Measurements from ENCODE around the gene GANAB.
A peak's percentile ranks its signal among the peaks of the same experiment; 100 is the strongest.
"Not testable (repeated sequence)": the region's sequence is repeated elsewhere in the genome, so short reads cannot be mapped to it uniquely, and the experiment has no call there.

The GANAB gene

DNA sequence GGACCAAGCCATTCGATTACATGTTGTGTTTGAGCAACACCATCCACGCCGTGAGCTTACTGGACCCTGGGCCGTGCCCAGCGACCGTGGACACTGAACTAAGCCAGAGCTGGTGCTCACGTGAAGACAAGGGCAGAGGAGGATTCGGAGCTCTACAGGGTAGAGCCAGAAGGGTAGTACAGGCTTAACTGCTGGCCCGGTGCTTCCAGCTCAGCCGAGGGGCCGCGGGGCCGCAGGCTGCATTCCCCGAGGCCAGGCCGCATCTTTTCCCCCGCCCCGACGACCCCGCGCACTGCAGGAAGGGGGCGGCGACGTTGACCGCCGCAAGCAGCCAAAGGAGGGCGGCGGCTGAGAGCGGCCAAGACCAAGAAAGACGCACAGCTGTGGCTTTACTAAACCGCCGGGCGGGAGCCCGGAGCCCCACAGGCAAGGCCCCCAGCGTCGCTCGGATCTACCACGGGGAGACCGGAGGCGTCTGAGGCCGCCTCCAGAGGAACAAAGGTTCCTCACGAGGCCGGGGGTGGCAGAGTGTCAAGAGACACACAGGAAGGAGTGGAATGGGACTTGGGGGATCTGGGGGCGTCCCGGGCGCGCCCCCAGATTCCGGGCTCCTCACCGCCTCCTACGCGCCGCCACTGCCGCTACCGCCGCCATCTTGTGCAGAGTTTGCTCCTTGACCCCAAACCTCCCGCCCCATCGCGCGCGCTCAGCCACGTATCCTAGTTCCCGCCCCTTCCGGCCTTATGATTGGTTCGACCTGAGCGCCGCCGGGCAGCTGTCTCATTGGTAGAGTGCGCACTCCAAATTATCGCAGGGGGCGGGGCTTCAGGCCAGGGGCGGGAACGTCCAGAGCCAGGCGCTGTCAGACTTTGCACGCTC, at the start of gene GANAB:
Gene GANAB, minus strand, starts transcription at position 668 of the 879 bp plus-strand sequence. Its CDS starts 14 bp downstream, at position 654.
- DNase-seq: peak; percentile 76 to 99 (median 97)

- DNase-seq: peak in 45 of 58 donors; percentile 11 to 71 (median 40)
Measured at GRCh38 chr11:62694455-62695167, 48.2 kb upstream of the GANAB start.

DNA sequence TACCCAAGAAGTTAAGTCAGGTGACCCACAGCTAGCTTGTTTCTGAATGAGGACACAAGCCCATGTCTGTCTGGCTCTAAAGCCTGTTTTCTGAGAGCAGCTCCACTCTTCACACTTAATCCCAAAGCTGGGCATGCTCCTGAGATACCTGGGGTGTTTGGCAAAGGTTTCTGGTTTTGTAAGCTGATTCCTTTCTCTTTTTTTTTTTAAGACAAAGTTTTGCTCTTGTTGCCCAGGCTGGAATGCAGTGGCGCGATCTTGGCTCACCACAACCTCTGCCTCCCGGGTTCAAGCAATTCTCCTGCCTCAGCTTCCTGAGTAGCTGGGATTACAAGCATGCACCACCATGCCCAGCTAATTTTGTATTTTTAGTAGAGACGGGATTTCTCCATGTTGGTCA, 47.2 kb upstream of the GANAB start:
- DNase-seq: not testable (repeated sequence)

DNA sequence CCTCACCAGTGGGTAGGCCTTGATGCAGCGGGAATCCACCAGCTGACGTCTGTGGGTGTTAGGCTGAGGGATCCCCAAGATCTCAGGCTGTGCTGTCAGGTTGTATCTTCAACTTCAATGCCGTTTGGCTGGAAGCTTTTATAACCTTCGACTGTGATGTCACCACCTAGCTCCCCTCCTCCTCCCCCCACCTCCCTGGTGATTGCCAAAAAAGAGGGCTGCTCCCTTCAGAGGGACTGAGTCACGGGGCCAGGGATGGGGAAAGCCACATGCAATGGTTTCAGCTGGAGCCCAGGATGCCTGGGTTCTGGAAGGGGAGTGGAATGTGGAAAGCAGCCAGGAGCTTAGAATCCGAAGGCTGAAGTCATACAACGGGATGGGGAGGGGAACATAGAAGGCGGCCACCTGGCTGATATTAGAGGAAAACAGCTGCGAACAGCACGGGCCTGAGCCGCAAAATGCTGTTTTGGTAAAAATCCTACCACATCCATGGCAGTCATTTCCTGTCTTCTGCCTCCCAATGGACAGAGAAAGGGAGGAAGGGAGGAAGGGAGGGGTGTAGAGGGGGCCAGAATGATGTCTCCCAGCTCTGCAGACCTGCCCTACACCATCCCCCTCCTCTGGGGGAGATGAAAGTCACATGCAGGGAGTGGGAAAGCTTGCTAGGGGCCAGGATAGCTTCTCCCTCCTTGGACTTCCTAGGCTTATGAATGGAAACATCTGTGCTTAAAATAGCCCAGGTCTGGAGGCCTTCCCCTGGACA, 43.2 kb upstream of the GANAB start, which contains the start of gene LRRN4CL:
Gene LRRN4CL, minus strand, starts transcription at position 110 of the 763 bp plus-strand sequence. CDS start 1,022 bp downstream, outside the sequence.
- DNase-seq: peak in 23 of 58 donors; percentile 11 to 79 (median 29)

DNA sequence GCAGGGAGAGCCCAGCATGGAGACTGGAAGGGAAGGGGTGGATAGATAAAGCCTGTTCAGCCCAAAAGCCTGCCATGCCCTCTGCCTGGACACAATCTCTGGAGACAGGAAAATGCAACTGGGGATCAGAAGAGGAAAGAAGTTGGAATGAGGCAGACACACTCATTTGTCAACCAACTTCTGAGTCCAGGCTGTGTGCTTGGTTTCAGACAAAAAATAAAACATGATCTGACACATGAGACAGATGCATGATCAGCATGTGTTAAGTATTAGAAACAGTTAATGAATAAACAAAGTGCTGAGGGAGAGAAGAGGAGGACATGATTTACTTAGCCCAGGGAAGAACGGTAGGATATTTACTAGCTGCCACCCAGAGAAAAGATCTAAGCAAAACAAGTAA, 42.1 kb upstream of the GANAB start:
- no peak for DNase-seq

- DNase-seq: no peak
Measured at GRCh38 chr11:62687508-62688396, 41.3 kb upstream of the GANAB start.

GRCh38 chr11:62682518-62682917, 36.1 kb upstream of the GANAB start:
- no peak for DNase-seq

DNA sequence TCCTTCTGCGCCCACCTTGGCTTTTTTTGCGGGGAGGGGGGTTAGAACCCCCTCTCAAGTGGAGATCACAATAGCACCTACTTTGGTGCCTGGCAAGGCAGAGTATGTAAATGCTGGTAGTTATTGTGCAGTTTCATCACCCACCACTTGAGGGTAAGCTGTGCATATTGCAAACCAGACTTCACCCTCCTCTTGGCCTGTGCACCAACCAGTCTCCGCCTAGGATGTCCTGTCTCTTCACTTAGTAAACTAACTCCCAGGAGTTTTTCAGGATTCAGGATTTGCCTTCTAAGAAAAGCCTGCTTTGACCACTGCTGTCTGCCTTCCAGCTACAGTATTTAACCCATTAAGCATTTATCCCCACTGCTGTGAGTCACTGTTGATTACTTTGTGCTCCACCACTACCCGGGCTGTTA, 34.4 kb upstream of the GANAB start:
- DNase-seq: peak in 3 of 58 donors; percentile 16 to 25 (median 16)

- peak; percentile 28 to 92 (median 83) for DNase-seq
Measured at GRCh38 chr11:62678770-62679696, 32.6 kb upstream of the GANAB start, which contains the start of gene UBXN1. TSS of gene UBXN1 (minus strand) at chr11:62679073. CDS start at chr11:62678923, 150 bp downstream.

- DNase-seq: no peak
Measured at GRCh38 chr11:62678433-62678769, 32.0 kb upstream of the GANAB start.

GRCh38 chr11:62677714-62678113, 31.3 kb upstream of the GANAB start:
- DNase-seq: no peak

DNA sequence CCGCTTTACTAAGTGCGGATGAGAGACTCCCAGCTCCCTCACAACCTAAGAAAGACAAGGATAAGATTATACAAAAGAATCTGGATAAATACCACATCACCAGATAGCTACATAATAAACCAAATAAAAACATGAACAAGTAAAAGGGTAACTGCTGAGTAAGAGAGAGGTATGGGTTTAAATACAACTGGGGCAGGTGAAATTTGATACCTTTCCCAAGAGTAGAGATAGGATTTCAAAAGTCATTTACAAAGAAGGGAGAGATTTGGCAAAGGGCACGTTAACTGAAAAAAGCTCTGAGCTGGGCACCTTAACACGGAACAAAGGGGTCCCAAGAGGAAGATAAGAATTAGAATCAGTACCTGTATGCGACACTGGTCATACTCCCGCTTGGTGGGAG, 30.7 kb upstream of the GANAB start:
- no peak for DNase-seq

DNA sequence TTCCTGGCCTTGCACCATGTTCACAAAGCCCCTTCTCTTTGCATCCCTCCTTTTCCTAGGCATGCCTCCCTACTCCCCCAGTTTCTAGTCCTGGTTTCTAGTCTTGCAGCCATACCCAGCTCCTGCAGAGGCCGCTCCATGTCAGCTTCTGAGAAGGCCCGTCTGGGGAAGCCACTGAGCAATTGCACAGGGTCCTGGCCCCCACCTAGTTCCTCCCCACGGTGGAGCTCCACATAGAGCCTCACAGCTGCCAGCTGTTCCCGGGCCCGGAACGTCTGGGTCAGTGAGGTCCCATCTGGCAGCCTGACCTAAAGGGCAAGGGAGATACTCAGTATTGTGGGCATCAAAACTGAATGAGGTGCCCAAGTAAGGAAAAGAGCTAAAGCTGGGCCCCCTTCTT, 30.3 kb upstream of the GANAB start:
- no peak for DNase-seq

DNA sequence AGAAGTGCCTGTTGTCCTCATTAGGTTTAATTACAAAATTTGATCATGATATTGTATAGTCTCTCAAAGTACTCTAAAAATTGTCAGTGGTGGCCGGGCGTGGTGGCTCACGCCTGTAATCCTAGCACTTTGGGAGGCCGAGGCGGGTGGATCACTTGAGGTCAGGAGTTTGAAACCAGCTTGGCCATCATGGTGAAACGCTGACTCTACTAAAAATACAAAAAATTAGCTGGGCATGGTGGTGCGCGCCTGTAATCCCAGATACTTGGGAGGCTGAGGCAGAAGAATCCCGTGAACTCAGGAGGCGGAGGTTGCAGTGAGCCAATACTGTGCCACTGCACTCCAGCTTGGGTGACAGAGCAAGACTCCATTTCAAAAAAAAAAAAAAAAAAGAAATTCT, 29.0 kb upstream of the GANAB start:
- DNase-seq: not testable (repeated sequence)

GRCh38 chr11:62673196-62673525, 26.7 kb upstream of the GANAB start:
- no peak for DNase-seq

- peak in 57 of 58 donors; percentile 37 to 89 (median 77) for DNase-seq
Measured at GRCh38 chr11:62671608-62672389, 25.4 kb upstream of the GANAB start, which contains the start of the genes LBHD1 and UQCC3. TSS of gene LBHD1 (minus strand) at chr11:62672267. CDS start at chr11:62670031, 2,236 bp downstream. TSS of gene UQCC3 (plus strand) at chr11:62671673. CDS start at chr11:62671746, 73 bp downstream.

- DNase-seq: no peak
Measured at GRCh38 chr11:62671236-62671607, 24.8 kb upstream of the GANAB start.
